Mesodermal cell (in vitro differentiated cells): Measurements from ENCODE around the gene PIGZ. TPM values are rescaled to one million over a fixed set of nuclear protein-coding genes. Genes with fewer than 3 reads are reported as not detected.

Source experiments
- H3K27ac ChIP-seq: 2 replicates; pipeline ENCODE4 v1.7.0; 2013; ENCODE audit warnings: mild to moderate bottlenecking, low read depth, low read length, moderate library complexity; ENCODE audit not compliant: severe bottlenecking
- H3K36me3 ChIP-seq: 2 replicates; pipeline ENCODE4 v1.7.1; 2013; ENCODE audit warnings: mild to moderate bottlenecking, low read length, moderate library complexity; ENCODE audit not compliant: control insufficient read depth, insufficient read depth
- H3K4me1 ChIP-seq: one replicate; pipeline ENCODE4 v1.7.1; 2013; ENCODE audit warnings: mild to moderate bottlenecking, low read length; ENCODE audit not compliant: insufficient read depth, control insufficient read depth, poor library complexity, severe bottlenecking
- H3K4me3 ChIP-seq: 2 replicates; pipeline ENCODE4 v1.7.0; 2013; ENCODE audit warnings: low read length, control low read depth, mild to moderate bottlenecking; ENCODE audit not compliant: insufficient read depth, poor library complexity, severe bottlenecking; ENCODE audit errors: extremely low read depth
- H3K9me3 ChIP-seq: 2 replicates; pipeline ENCODE4 v1.7.1; 2013; ENCODE audit warnings: mild to moderate bottlenecking, low read length, moderate library complexity; ENCODE audit not compliant: control insufficient read depth
- WGBS, 2 experiments: methylation state at CpG; one replicate each; pipeline ENCODE4 v1.1.5; 2013; ENCODE audit warnings: missing lambda C conversion rate in 2 of 2; ENCODE audit not compliant: insufficient coverage in 2 of 2; 5-methylcytosine and 5-hydroxymethylcytosine counted together
- polyA plus RNA-seq, 2 experiments: library from polyadenylated mRNA; stranded (reverse); fragments of 50-300 nt; gene quantifications; one replicate each; pipeline ENCODE4 v1.2.3, GENCODE V29; 2013

The PIGZ gene
- 0.44 TPM for polyA plus RNA-seq (2013, experiment 1 of 2)
- polyA plus RNA-seq (2013, experiment 2 of 2) = 0.25 TPM

- no peaks in the 10 kb centered on the region for H3K36me3 ChIP-seq
- H3K9me3 ChIP-seq = peaks cover 5% of the 10 kb centered on the region
- no peak within 1 kb of the TSS for H3K27ac ChIP-seq
- peaks cover 6% of the 10 kb centered on the region for H3K4me1 ChIP-seq
- peak within 1 kb of the TSS; percentile 58 for H3K4me3 ChIP-seq
- WGBS, 2 experiments = 1 to 2% methylated on average over 66 to 78 of the region's 98 CpGs
Observed at GRCh38 chr3:196968233-196969133, at the start of gene PIGZ. TSS of gene PIGZ (minus strand) at chr3:196968833. CDS start at chr3:196952031, 16,802 bp downstream.

- Histone ChIP-seq H3K27ac (no peak overlapping the region), H3K4me3 (no peak overlapping the region), H3K9me3 (no peaks in the 10 kb centered on the region), H3K4me1 (peaks cover 3% of the 10 kb centered on the region), H3K36me3 (no peaks in the 10 kb centered on the region)
- 95 to 98% methylated on average over 15 to 18 of the region's 18 CpGs for WGBS, 2 experiments
Observed at GRCh38 chr3:197017003-197017402, 48.4 kb upstream of the PIGZ start.

- WGBS, 2 experiments = 90 to 96% methylated on average over 17 to 24 of the region's 28 CpGs
- Histone ChIP-seq H3K9me3 (no peaks in the 10 kb centered on the region), H3K4me1 (peaks cover 3% of the 10 kb centered on the region), H3K27ac (no peak overlapping the region), H3K36me3 (no peaks in the 10 kb centered on the region), H3K4me3 (no peak overlapping the region)
Observed at GRCh38 chr3:197015790-197016736, 47.4 kb upstream of the PIGZ start.

GRCh38 chr3:197014942-197015575, 46.4 kb upstream of the PIGZ start:
- Histone ChIP-seq H3K9me3 (no peaks in the 10 kb centered on the region), H3K27ac (no peak overlapping the region), H3K4me1 (peaks cover 3% of the 10 kb centered on the region), H3K4me3 (no peak overlapping the region), H3K36me3 (no peaks in the 10 kb centered on the region)
- WGBS, 2 experiments = 93 to 97% methylated on average over 13 to 18 of the region's 22 CpGs

- Histone ChIP-seq H3K36me3 (no peaks in the 10 kb centered on the region), H3K4me3 (no peak overlapping the region), H3K27ac (no peak overlapping the region), H3K9me3 (no peaks in the 10 kb centered on the region), H3K4me1 (peaks cover 1% of the 10 kb centered on the region)
- WGBS, 2 experiments = 93 to 100% methylated on average over 3 of the region's 6 CpGs
Observed at GRCh38 chr3:197014024-197014423, 45.4 kb upstream of the PIGZ start.

- no peak overlapping the region for H3K27ac ChIP-seq
- WGBS, 2 experiments = 89 to 96% methylated on average over 6 of the region's 7 CpGs
- H3K4me1 ChIP-seq = no peaks in the 10 kb centered on the region
- H3K4me3 ChIP-seq = no peak overlapping the region
- H3K36me3 ChIP-seq = no peaks in the 10 kb centered on the region
- no peaks in the 10 kb centered on the region for H3K9me3 ChIP-seq
Observed at GRCh38 chr3:197012540-197012883, 43.9 kb upstream of the PIGZ start.

GRCh38 chr3:197011780-197012539, 43.3 kb upstream of the PIGZ start:
- H3K4me3 ChIP-seq = no peak overlapping the region
- H3K27ac ChIP-seq = no peak overlapping the region
- H3K36me3 ChIP-seq = no peaks in the 10 kb centered on the region
- H3K4me1 ChIP-seq = no peaks in the 10 kb centered on the region
- 87 to 90% methylated on average over 19 to 24 of the region's 25 CpGs for WGBS, 2 experiments
- no peaks in the 10 kb centered on the region for H3K9me3 ChIP-seq

GRCh38 chr3:197010556-197011351, 42.1 kb upstream of the PIGZ start:
- H3K4me1 ChIP-seq = no peaks in the 10 kb centered on the region
- no peak overlapping the region for H3K4me3 ChIP-seq
- no peak overlapping the region for H3K27ac ChIP-seq
- WGBS, 2 experiments = 93 to 95% methylated on average over 25 to 29 of the region's 30 CpGs
- no peaks in the 10 kb centered on the region for H3K36me3 ChIP-seq
- H3K9me3 ChIP-seq = no peaks in the 10 kb centered on the region

GRCh38 chr3:197009532-197010019, 40.9 kb upstream of the PIGZ start:
- Histone ChIP-seq H3K4me3 (no peak overlapping the region), H3K9me3 (no peaks in the 10 kb centered on the region), H3K36me3 (no peaks in the 10 kb centered on the region), H3K4me1 (no peaks in the 10 kb centered on the region), H3K27ac (no peak overlapping the region)
- WGBS, 2 experiments = 95 to 96% methylated on average over 18 of the region's 20 CpGs
